ENCODE measurements around the gene ITGB5.

ITGB5 gene, protein sequence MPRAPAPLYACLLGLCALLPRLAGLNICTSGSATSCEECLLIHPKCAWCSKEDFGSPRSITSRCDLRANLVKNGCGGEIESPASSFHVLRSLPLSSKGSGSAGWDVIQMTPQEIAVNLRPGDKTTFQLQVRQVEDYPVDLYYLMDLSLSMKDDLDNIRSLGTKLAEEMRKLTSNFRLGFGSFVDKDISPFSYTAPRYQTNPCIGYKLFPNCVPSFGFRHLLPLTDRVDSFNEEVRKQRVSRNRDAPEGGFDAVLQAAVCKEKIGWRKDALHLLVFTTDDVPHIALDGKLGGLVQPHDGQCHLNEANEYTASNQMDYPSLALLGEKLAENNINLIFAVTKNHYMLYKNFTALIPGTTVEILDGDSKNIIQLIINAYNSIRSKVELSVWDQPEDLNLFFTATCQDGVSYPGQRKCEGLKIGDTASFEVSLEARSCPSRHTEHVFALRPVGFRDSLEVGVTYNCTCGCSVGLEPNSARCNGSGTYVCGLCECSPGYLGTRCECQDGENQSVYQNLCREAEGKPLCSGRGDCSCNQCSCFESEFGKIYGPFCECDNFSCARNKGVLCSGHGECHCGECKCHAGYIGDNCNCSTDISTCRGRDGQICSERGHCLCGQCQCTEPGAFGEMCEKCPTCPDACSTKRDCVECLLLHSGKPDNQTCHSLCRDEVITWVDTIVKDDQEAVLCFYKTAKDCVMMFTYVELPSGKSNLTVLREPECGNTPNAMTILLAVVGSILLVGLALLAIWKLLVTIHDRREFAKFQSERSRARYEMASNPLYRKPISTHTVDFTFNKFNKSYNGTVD

GRCh38 chr3:124887177-124887931 lies at the start of gene ITGB5:
Gene ITGB5 (minus strand): TSS chr3:124887365. CDS start chr3:124887000, 365 bp downstream.
- peak; percentile 86 for DNase-seq (ENCODE audit: low spot score)

GRCh38 chr3:124935794-124936542 lies 48.8 kb upstream of the ITGB5 start:
- no peak for DNase-seq (ENCODE audit: low spot score)

GRCh38 chr3:124935264-124935663 lies 48.1 kb upstream of the ITGB5 start:
- DNase-seq (ENCODE audit: low spot score), result no peak

GRCh38 chr3:124934577-124934976 lies 47.4 kb upstream of the ITGB5 start, which contains the start of gene MUC13:
Gene MUC13 (minus strand): TSS chr3:124934751. CDS start chr3:124934712, 39 bp downstream.
- DNase-seq (ENCODE audit: low spot score), result no peak

- peak; percentile 57 for DNase-seq (ENCODE audit: low spot score)
Observed at GRCh38 chr3:124928333-124929202, 41.4 kb upstream of the ITGB5 start.

- DNase-seq (ENCODE audit: low spot score), result no peak
Observed at GRCh38 chr3:124927574-124928045, 40.4 kb upstream of the ITGB5 start.

- no peak for DNase-seq (ENCODE audit: low spot score)
Observed at GRCh38 chr3:124926426-124927101, 39.4 kb upstream of the ITGB5 start.

- DNase-seq (ENCODE audit: low spot score), result no peak
Observed at GRCh38 chr3:124924741-124925140, 37.6 kb upstream of the ITGB5 start.

DNA sequence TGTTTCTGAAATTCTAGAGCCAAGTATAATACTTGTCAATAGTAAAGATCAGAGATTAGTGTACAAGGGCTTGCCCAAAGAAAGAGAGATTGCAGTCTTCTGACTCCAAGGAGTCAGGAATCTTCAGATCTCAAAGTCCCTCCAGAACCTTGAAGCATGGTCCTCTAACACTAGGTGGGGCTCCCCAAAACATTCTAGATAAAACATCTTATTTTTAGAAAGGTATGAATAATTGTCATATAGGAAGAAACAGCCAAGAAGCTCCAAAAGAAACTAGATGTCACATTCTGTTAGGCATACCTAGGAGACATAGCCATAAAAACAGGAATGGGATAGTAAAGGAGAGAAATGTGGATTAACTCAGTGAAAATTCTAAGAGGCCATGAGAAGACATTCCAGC lies 36.7 kb upstream of the ITGB5 start:
- DNase-seq (ENCODE audit: low spot score), result no peak

DNA sequence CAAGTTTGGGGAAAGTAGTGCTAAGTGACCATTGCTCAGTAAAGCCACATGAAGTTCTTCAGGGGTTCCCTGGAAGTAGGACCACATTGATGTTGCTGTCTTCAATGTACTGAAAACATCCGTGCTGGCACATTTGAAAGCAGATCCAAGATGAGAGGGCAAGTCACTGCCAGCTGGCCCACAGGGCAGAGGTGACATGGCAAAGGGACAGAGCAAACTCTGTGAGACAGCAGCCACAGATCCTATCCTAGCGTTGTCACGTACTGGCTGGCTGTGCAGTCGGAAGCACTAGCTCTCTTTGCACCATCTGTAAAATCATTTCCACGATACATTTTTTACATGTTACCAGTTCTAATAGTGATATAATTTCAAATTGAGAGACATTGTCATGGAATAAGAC lies 33.6 kb upstream of the ITGB5 start:
- no peak for DNase-seq (ENCODE audit: low spot score)

- DNase-seq (ENCODE audit: low spot score), result no peak
Observed at GRCh38 chr3:124919756-124920155, 32.6 kb upstream of the ITGB5 start.

GRCh38 chr3:124918524-124918923 lies 31.4 kb upstream of the ITGB5 start:
- DNase-seq (ENCODE audit: low spot score), result no peak

GRCh38 chr3:124916837-124917409 lies 29.8 kb upstream of the ITGB5 start:
- peak; percentile 26 for DNase-seq (ENCODE audit: low spot score)

- DNase-seq (ENCODE audit: low spot score), result no peak
Observed at GRCh38 chr3:124915254-124915653, 28.1 kb upstream of the ITGB5 start.

DNA sequence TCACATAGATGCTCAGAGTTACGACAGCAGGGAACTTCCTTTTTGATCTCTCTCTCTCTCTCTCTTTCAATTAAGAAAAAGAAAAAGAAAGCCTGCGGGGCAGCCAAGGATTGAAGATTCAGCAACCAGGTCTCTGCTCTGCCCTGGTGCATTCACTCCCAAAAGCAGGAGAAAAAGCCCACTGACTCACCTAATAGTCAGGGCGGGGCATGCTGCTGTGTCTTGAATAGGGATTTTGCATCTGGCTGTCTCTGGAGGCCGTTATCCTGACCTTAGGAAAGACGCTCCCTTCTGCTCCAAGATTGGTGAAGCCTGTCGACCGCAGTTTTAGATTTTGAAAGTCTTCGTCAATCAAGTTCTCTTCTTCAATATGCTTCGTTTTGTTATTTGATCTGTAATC lies 20.8 kb upstream of the ITGB5 start:
- DNase-seq (ENCODE audit: low spot score), result peak; percentile 53

DNA sequence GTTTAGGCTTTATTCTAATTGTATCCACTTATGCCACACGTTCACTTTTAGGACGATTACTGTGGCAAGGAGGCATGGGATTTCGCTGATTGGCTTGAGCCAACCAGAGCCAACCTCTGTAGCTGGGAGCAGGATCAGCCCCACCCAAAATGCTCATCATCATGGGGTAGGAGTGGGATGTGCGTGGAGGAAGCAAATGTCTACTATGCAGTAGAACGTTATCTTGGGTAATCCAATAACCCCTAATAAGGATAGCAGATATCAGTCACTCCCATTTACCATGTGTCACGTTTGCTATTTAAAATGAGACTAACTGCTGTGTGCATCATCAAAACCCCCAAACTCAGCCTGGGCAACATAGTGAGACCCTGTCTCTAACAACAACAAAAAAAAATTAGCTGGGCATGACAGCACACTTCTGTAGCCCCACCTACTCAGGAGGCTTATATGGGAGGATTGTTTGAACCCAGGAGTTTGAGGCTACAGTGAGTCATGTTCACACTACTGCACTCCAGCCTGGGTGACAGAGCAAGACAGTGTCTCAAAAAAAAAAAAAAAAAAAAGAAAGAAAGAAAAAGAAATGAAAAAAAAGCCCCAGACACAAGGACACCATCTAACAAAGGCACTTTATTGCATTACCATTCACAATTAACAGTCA lies 17.8 kb upstream of the ITGB5 start:
- no peak for DNase-seq (ENCODE audit: low spot score)

DNA sequence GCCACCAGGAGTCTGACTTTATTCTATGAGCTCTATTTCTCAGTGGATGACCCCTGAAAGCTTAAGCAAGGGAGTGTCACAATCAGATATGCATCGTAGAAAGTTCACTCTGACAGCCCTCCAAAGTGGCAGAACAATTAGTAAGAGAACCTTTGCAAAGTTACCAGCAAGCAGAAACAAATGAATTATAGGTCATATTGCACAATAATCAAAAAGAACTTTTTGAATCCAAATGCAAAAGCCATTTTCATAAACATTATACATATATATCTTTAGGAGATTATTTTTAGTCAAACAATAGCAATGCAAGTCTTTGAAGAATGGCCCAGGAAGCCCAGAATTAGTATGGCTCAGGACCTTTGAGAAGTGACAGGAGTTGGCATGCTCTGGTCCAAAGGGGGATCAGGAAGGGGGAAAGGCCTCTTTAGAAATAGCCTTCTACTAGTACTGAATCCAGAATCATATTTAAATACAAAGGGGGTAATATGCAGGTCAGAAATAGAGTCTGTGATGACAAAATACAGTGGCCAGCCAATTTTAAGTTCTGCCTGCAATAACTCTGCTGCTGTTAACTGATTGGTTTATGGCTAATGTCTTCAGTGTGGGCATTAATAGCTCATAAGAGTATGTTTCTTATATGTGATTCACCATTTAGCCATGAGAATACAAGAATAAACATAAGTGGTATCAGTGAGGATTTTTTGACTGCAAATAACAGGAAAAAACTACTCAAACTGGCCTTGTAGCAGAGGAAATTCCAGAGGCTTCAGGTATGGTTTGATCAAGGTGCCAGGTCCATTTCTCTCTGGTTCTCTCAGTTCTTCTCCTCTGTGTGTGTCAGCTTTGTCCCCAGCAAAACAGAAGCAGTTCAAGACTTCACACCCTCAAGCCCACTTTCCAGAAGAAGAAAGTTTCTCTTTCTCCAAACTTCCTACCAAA lies 17.0 kb upstream of the ITGB5 start:
- DNase-seq (ENCODE audit: low spot score), result no peak
